Fibroblast of the aortic adventitia (primary cell): ENCODE measurements around the gene SHCBP1. TPM values are rescaled to one million over a fixed set of nuclear protein-coding genes. Genes with fewer than 3 reads are reported as not detected.

Source experiments
- DNase-seq: peaks from one replicate; pipeline ENCODE4 v3.0.0-alpha.2; 2010; ENCODE audit warnings: low read depth
- H3K4me3 ChIP-seq: 2 replicates; pipeline ENCODE4 v1.5.1; 2011; ENCODE audit warnings: low read depth, mild to moderate bottlenecking, control low read depth, low read length, moderate library complexity
- total RNA-seq: library from RNA; depleted of rRNA; stranded (reverse); fragments of >200 nt; gene quantifications from 2 replicates; pipeline ENCODE4 v1.2.3, GENCODE V29; 2012; ENCODE audit warnings: low replicate concordance
- TF ChIP-seq, protein P1 (sequence below): IDR thresholded peaks from 2 replicates; pipeline ENCODE4 v1.5.1; 2011; ENCODE audit warnings: mild to moderate bottlenecking, low read length, control low read depth, inconsistent platforms; ENCODE audit not compliant: insufficient read depth

Gene SHCBP1
- total RNA-seq, 1 donor = 28.9 TPM

DNA sequence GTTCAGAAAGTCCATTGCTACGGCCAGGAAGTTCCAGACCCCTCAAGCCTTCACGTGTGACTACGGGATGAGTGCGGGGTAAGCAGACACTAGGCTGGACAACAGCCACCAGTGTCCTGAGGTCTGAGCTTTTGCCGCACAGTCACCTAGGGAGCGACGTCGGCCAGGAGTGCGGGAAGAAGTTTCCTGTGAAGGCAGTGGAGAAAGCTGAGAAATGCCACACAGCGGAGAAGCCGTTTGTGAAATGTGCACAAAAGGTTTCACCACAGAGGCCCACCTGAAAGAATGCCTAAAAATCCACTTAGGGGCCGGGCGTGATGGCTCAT, 47.4 kb downstream of the SHCBP1 start:
- H3K4me3 ChIP-seq = no peak overlapping the region
- TF ChIP-seq, protein P1, sequence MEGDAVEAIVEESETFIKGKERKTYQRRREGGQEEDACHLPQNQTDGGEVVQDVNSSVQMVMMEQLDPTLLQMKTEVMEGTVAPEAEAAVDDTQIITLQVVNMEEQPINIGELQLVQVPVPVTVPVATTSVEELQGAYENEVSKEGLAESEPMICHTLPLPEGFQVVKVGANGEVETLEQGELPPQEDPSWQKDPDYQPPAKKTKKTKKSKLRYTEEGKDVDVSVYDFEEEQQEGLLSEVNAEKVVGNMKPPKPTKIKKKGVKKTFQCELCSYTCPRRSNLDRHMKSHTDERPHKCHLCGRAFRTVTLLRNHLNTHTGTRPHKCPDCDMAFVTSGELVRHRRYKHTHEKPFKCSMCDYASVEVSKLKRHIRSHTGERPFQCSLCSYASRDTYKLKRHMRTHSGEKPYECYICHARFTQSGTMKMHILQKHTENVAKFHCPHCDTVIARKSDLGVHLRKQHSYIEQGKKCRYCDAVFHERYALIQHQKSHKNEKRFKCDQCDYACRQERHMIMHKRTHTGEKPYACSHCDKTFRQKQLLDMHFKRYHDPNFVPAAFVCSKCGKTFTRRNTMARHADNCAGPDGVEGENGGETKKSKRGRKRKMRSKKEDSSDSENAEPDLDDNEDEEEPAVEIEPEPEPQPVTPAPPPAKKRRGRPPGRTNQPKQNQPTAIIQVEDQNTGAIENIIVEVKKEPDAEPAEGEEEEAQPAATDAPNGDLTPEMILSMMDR = no peak

GRCh38 chr16:46573008-46573833, 48.0 kb downstream of the SHCBP1 start:
- no peak for DNase-seq
- TF ChIP-seq, protein P1 = no peak
- H3K4me3 ChIP-seq = no peak overlapping the region

More for the DNA sequence above, 47.4 kb downstream of the SHCBP1 start:
- DNase-seq = no peak

GRCh38 chr16:46569231-46569735, 51.9 kb downstream of the SHCBP1 start:
- DNase-seq = no peak
- TF ChIP-seq, protein P1 = no peak
- no peak overlapping the region for H3K4me3 ChIP-seq

DNA sequence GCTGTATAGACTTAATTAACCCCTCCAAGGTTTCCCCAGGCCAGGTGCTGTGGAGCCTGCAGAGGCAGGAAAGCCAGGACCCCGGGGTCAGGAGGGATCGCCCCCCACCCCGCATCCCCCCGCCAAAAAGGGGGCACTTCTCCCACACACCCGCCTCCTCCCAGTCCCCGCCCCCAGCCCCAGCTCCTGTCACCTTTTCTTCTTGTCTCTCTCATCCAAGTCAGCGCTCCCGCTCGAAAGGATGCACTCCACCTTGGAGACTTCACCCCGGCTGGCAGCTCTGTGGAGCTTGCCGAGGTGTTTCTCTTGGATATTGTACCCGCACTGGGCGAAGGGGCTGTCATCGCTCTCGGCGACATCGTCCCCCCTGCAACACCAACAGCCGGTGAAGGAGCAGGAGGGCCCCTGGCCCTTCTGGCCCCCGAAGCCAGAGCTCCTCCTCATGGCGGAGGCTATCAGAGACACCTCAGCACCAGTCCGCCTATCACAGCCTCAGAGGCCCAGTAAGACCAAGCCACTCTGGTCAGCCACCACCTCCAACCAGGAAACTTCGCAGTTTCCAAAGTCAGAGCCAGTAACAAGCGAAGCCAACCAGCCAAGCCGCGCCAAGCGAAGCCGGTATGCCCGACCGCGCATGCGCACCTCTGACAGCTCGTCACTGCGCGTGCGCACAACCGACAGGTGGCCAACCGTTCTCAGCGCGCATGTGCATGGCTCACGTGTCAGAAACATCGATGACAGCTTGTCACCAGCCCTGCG, 52.5 kb downstream of the SHCBP1 start:
- DNase-seq = no peak
- TF ChIP-seq, protein P1 = no peak
- H3K4me3 ChIP-seq = no peak overlapping the region

- DNase-seq = no peak
- H3K4me3 ChIP-seq = no peak overlapping the region
- TF ChIP-seq, protein P1 = no peak
Observed at GRCh38 chr16:46562979-46563378, 58.2 kb downstream of the SHCBP1 start.

GRCh38 chr16:46558018-46558417, 63.2 kb downstream of the SHCBP1 start:
- no peak overlapping the region for H3K4me3 ChIP-seq
- TF ChIP-seq, protein P1 = no peak
- DNase-seq = no peak
